Fibroblast of skin of right biceps (primary cell): ENCODE measurements around the gene OR5AC2.
A peak's percentile ranks its signal among the peaks of the same experiment; 100 is the strongest.

Experiments
- DNase-seq: peaks from one replicate; pipeline ENCODE4 v3.0.0-alpha.2; 2013

The OR5AC2 gene

GRCh38 chr3:98086873-98087272 is at the start of gene OR5AC2:
OR5AC2 (plus strand) TSS chr3:98087173; CDS start chr3:98087173, 0 bp downstream.
- no peak for DNase-seq

GRCh38 chr3:98038286-98038685 is 48.7 kb upstream of the OR5AC2 start:
- no peak for DNase-seq

GRCh38 chr3:98038876-98039275 is 48.1 kb upstream of the OR5AC2 start:
- no peak for DNase-seq

GRCh38 chr3:98039322-98040024 is 47.5 kb upstream of the OR5AC2 start:
- peak; percentile 79 for DNase-seq

GRCh38 chr3:98041350-98041749 is 45.6 kb upstream of the OR5AC2 start:
- DNase-seq, result no peak

GRCh38 chr3:98048586-98048985 is 38.4 kb upstream of the OR5AC2 start:
- DNase-seq, result no peak

GRCh38 chr3:98049271-98049670 is 37.7 kb upstream of the OR5AC2 start:
- no peak for DNase-seq

GRCh38 chr3:98056035-98056434 is 30.9 kb upstream of the OR5AC2 start:
- DNase-seq, result no peak

- DNase-seq, result no peak
Measured at GRCh38 chr3:98057631-98058030, 29.3 kb upstream of the OR5AC2 start.

GRCh38 chr3:98058244-98058960 is 28.6 kb upstream of the OR5AC2 start:
- DNase-seq, result no peak

GRCh38 chr3:98068824-98069223 is 18.1 kb upstream of the OR5AC2 start:
- DNase-seq, result no peak

GRCh38 chr3:98070840-98071239 is 16.1 kb upstream of the OR5AC2 start:
- DNase-seq, result no peak

- DNase-seq, result no peak
Measured at GRCh38 chr3:98073486-98073885, 13.5 kb upstream of the OR5AC2 start.

GRCh38 chr3:98095882-98096281 is 8.9 kb downstream of the OR5AC2 start:
- DNase-seq, result no peak

GRCh38 chr3:98099848-98100247 is 12.9 kb downstream of the OR5AC2 start:
- no peak for DNase-seq

GRCh38 chr3:98108162-98108561 is 21.2 kb downstream of the OR5AC2 start:
- DNase-seq, result no peak

GRCh38 chr3:98109807-98110549 is 23.0 kb downstream of the OR5AC2 start:
- no peak for DNase-seq

- DNase-seq, result no peak
Measured at GRCh38 chr3:98110550-98110908, 23.6 kb downstream of the OR5AC2 start.

- no peak for DNase-seq
Measured at GRCh38 chr3:98114264-98114663, 27.3 kb downstream of the OR5AC2 start.

- DNase-seq, result no peak
Measured at GRCh38 chr3:98115717-98116116, 28.7 kb downstream of the OR5AC2 start.

GRCh38 chr3:98130421-98130820 is 43.4 kb downstream of the OR5AC2 start, which contains the start of gene OR5H1:
OR5H1 (plus strand) TSS chr3:98130721; CDS start chr3:98132698, 1,977 bp downstream.
- DNase-seq, result no peak

- no peak for DNase-seq
Measured at GRCh38 chr3:98136631-98137030, 49.7 kb downstream of the OR5AC2 start.
